ELR (cell line): Measurements from ENCODE around the gene KCNJ13.

Experiments
- DNase-seq: peaks from one replicate; pipeline ENCODE4 v3.0.0-alpha.2; 2015; ENCODE audit warnings: low read depth

KCNJ13 gene

DNA sequence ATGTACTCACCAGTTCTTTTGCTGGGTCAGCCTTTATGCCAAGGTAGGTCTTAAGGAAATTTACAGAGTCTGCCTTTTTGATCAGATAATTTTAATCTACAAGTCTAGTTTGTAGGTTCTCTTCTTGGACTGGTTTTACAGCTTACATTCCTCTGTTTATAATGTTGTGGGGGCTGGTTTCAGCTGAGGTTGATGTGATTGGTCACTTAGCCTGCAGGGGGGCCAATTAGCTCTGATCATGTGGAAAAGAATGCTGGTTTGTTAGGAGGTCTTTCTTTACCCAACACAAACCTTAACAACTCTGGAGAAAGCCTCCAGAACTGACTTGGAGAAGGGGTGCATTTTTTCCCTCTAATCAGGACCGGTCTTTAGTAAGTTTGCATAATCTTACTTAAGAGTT lies at the start of gene KCNJ13:
KCNJ13 (minus strand) TSS at position 131 of the 400 bp plus-strand sequence. CDS start 5,203 bp downstream, outside the sequence.
- peak; percentile 4 for DNase-seq

DNA sequence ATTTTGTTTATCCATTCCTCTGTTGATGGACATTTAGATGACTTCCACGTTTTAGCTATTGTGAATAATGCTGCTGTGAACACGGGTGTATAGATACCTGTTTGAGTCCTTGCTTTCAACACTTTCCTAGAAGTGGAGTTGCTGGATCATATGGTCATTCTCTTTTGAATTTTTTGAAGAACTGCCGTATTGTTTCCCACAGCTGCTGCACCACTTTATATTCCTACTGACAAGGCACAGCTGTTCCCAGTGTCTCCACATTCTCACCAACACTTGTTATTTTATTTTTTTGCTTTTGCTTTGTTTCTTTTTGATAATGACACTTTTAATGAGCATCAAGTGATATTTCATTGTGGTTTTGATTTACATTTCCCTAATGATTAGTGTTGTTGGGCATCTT lies 41.4 kb upstream of the KCNJ13 start:
- DNase-seq: no peak

- no peak for DNase-seq
Observed at GRCh38 chr2:232816657-232817056, 40.3 kb upstream of the KCNJ13 start.

GRCh38 chr2:232815569-232815968 lies 39.2 kb upstream of the KCNJ13 start:
- no peak for DNase-seq

- no peak for DNase-seq
Observed at GRCh38 chr2:232810444-232810843, 34.1 kb upstream of the KCNJ13 start.

DNA sequence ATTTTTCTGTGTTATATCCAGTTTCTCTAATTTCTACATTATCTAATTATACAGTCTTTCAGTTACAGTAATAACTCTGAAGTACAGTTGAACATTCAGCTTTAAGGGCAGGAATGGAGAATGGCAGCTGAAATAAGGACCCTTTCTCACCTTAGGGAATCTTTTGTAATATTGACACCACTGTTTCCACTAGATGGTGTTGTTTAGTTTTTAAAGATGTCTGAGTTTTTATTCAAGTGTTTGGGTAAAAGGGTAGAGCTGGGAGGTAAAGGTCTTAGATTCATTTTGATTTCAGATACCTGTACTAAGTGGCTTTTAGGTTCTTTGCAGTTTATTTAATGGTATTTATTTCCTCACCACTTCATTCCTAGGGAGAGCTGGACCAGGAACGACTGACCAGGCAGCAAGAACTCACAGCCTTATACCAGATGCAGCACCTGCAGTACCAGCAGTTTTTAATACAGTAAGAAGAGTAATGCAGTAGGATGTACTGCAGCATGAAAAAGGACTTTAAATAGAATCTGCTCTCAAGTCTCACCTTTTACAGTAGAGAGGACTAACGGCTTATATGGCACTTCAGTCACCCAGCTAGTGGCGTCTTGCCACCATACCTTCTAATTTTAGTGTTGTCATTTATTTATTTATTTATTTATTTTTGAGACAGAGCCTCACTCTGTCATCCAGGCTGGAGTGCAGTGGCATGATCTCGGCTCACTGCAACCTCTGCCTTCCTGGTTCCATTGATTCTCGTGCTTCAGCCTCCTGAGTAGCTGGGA lies 33.2 kb upstream of the KCNJ13 start:
- no peak for DNase-seq

- no peak for DNase-seq
Observed at GRCh38 chr2:232802091-232802490, 25.7 kb upstream of the KCNJ13 start.

GRCh38 chr2:232800166-232800565 lies 23.8 kb upstream of the KCNJ13 start:
- DNase-seq: no peak

DNA sequence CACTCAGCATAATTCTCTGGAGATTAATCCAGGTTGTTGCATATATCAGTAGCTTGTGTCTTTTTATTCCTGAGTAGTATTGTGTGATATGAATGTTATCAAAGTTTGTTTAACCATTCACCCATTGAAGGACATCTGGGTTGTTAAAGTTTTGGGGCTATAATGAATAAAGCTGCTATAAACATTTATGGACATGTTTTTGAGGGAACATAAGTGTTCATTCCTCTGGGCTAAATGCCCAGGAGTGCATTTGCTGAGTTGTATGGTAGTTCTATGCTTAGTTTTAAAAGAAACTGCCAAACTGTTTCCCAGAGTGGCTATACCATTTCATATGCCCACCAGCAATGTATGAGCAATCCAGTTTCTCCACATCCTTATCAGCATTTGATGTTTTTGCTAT lies 21.8 kb upstream of the KCNJ13 start:
- no peak for DNase-seq

GRCh38 chr2:232795920-232796319 lies 19.6 kb upstream of the KCNJ13 start:
- DNase-seq: no peak

DNA sequence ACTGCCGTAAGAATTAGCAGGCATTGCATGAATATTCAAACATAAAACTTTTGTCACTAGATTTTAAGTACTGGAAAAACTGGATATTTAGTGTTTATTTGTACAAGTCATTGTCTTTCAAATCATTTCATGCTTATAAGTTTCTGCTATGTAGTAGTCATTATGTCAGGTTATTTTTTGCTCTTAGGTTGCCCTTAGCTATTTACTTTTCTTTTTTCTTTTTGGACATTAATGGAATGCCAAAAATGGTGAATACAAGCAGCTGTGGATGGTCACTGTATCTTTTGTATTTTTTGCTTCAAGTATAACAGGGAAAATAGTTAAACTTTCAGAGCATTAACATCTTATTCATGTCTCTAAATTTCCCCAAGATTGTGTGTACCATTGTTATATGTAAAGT lies 18.6 kb upstream of the KCNJ13 start:
- DNase-seq: no peak

DNA sequence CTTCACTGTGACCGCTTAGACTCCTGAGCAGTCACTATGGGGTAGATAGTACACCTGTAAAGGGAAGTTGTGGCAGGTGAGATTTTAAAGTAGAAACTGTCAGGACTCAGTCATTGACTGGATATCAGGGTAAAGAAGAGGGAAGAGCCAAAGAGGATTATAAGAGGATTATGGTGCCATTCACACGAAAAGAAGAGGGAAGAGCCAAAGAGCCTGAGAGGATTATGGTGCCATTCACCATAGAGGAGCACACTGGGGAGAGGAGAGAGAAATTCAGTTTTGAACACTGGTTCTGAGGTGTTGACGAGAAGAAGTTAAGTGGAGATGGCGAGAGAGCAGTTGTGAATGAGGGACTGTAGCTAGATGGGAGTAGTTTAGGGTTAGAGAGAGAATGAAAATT lies 16.9 kb upstream of the KCNJ13 start:
- no peak for DNase-seq

GRCh38 chr2:232791518-232791917 lies 15.2 kb upstream of the KCNJ13 start:
- DNase-seq: no peak

DNA sequence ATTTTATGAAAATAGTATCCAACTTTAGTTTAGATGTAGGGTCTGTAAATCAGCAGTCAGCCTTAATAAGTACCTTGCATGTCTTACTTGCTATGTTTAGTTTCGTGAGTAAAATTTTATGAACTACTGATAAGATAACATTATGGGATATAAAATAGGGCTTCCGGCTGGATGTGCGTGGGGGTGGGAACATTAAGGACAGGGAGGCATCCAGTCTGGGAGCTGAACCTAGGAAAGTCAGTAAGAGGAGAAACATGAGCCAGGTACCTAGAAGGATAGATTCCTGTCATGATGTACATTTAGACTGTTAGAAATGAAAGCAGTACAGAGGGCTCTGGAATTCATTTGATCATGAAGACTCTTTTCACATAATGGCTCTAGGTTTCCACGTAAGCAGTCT lies 12.7 kb upstream of the KCNJ13 start:
- no peak for DNase-seq

- no peak for DNase-seq
Observed at GRCh38 chr2:232787806-232788205, 11.4 kb upstream of the KCNJ13 start.

- DNase-seq: no peak
Observed at GRCh38 chr2:232783278-232783677, 6.9 kb upstream of the KCNJ13 start.

DNA sequence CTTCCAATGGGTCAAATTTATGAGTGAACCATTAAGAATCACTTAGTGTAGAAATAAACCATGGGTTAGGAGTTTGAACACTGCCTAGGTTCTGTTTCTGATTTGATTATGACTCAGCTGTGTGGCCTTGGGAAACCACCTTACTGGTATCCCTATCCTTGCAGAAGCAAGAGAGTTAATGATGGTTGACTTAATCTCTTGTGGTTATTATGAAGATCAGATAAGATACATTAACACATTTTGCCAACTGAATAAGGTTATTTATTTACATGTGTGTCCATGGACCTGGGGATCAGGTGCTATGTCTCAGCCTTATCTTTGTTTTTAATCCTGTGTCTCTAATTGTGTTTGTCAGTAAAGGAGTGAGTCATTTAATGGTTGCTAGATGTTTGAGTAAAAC lies 5.4 kb upstream of the KCNJ13 start:
- DNase-seq: peak; percentile 87

GRCh38 chr2:232779934-232780333 lies 3.6 kb upstream of the KCNJ13 start:
- no peak for DNase-seq

DNA sequence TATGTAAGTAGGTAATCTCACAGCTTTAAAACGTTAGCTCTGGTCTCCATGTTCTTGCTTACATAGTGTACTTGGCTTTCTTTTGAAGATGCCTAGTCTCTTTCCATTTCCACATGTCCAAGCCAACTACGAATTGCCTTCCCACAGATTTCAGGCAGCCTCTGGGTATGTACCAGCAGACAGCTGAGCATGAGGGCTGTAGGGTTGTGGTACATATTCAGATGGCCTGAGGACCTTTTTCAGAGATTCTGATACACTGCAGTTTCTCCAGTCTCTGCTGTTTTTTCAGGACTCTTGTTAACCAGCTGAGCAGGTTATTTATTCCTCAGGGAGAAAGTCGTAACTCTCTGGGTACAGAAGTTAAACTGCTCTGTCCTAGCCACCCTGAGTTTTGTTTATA lies 3.1 kb upstream of the KCNJ13 start:
- no peak for DNase-seq

DNA sequence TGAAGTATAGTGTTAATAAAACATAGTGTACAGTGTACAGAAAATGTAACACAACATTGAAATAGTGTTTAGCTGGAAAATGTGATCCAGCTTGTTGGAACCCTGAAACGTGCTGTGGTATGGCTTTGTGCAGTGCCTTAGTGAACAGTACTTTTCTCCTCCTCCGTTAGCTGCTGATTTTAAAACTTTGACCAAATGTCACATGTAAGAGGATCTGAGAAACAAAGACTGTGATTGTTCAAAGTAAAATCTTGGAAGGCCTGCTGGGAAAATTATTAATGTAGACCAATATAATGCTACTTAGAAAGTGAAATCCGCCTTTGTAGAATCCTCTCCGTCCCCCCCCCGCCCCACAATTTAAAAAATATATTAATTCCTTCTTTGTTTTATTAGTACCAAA lies 911 bp upstream of the KCNJ13 start:
- DNase-seq: no peak

DNA sequence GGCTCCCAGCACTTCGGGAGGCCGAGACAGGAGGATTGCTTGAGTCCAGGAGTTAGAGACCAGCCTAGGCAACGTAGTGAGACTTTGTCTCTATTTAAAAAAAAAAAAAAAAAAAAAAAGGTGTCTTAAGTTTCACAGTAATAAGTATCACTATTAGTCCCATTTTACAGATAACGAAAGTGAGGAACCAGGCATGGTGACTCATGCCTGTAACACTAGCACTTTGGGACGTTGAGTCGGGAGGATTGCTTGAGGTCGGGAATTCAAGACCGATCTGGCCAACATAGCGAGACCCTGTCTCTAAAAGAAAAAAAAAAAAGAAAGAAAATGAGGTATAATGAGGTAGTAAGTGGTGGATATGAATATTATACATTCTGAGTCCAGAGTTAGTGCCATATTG lies 2.5 kb downstream of the KCNJ13 start:
- DNase-seq: no peak

GRCh38 chr2:232772531-232772930 lies 3.8 kb downstream of the KCNJ13 start:
- no peak for DNase-seq

DNA sequence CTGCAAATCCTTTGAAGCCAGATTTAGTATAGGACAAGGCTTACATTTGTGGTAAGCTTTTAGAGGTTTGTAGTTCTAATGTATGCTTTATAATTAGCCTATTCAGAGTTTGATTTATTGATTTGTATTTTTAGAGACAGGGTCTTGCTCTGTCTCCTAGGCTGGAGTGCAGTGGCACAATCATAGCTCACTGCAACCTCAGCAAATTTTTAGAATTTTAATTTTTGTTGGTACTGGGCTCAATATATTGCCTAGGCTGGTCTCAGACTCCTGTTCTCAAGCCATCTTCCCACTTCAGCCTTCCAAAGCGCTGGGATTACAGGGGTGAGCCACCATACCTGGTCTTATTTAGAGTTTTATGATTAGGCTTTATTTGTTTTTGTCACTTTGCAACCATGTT lies 4.5 kb downstream of the KCNJ13 start:
- no peak for DNase-seq

DNA sequence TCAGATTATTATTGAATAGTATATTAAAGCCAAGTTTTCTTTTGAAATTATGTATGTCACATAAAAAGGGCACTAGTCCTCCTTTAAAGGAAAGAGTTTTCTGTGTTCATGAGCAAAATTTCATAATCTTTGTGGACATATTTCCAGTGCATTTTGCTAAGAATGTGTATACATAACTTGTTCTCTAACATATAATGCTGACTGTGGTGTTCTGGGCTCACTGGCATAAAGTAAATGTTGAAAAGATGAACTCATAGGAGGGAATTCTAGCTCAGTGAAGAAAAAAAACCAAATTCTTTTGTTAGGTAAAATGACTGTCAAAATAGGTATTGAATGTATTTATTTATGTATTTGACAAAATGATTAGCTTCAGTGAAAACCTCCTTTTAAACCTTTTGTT lies 6.2 kb downstream of the KCNJ13 start:
- DNase-seq: no peak
